Choroid plexus epithelial cell (primary cell): ENCODE measurements around the gene PIP.
"Not testable (repeated sequence)": the region's sequence is repeated elsewhere in the genome, so short reads cannot be mapped to it uniquely, and the experiment has no call there.

Experiments used
- DNase-seq: peaks from one replicate; pipeline ENCODE4 v3.0.0-alpha.2; 2010; ENCODE audit warnings: low read depth
- H3K4me3 ChIP-seq: 2 replicates; pipeline ENCODE4 v1.5.1; 2011; ENCODE audit warnings: low read depth, mild to moderate bottlenecking, control low read depth, low read length, moderate library complexity
- TF ChIP-seq, protein P1 (sequence below): conservative IDR thresholded peaks from 2 replicates; pipeline ENCODE4 v1.5.1; 2011; ENCODE audit warnings: low read depth, mild to moderate bottlenecking, control low read depth, inconsistent platforms, low read length, moderate library complexity

PIP gene

DNA sequence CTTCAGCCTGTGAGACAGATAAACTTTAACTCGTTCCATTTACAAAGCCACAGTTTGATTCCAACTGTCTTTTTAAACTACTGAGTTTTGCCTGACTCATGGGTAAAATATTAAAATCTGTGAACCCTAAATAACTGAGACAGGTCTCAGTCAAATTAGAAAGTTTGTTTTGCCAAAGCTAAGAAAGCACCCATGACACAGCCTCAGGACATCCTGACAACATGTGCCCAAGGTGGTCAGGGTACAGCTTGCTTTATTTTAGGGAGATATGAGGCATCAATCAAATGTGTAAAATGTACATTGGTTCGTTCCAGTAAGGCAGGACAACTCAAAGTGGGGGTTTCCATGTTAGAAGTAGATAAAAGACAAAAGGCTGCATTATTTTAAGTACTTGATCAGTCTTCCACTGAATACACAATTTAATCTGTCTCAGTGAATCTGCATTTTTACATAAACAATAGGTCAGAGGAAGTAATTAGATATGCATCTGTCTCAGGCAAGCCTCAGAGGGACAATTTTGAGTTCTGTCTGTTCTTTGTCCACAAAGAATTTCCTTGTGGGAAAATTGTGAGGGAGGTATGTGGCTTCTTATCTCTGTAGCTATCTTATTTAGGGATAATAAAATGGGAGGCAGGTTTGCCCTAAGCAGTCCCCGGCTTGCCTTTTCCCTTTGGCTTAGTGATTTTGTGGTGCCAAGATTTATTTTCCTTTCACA, 11.0 kb upstream of the PIP start:
- H3K4me3 ChIP-seq: no peak overlapping the region
- TF ChIP-seq, protein P1, sequence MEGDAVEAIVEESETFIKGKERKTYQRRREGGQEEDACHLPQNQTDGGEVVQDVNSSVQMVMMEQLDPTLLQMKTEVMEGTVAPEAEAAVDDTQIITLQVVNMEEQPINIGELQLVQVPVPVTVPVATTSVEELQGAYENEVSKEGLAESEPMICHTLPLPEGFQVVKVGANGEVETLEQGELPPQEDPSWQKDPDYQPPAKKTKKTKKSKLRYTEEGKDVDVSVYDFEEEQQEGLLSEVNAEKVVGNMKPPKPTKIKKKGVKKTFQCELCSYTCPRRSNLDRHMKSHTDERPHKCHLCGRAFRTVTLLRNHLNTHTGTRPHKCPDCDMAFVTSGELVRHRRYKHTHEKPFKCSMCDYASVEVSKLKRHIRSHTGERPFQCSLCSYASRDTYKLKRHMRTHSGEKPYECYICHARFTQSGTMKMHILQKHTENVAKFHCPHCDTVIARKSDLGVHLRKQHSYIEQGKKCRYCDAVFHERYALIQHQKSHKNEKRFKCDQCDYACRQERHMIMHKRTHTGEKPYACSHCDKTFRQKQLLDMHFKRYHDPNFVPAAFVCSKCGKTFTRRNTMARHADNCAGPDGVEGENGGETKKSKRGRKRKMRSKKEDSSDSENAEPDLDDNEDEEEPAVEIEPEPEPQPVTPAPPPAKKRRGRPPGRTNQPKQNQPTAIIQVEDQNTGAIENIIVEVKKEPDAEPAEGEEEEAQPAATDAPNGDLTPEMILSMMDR: no peak
- peak; percentile 16 for DNase-seq

DNA sequence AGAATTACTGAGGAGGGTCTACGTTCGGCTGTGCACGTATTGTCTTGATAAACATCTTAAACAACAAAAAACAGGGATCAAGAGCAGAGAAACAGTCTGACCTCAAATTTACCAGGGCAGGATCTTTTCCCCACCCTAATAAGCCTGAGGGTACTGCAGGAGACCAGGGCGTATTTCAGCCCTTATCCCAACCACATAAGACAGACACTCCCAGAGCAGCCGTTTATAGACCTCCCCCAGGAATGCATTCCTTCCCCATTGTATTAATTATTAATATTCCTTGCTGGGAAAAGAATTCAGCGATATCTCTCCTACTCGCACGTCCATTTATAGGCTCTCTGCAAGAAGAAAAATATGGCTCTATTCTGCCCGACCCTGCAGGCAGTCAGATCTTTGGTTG, 8.6 kb upstream of the PIP start:
- H3K4me3 ChIP-seq, DNase-seq: not testable (repeated sequence)

DNA sequence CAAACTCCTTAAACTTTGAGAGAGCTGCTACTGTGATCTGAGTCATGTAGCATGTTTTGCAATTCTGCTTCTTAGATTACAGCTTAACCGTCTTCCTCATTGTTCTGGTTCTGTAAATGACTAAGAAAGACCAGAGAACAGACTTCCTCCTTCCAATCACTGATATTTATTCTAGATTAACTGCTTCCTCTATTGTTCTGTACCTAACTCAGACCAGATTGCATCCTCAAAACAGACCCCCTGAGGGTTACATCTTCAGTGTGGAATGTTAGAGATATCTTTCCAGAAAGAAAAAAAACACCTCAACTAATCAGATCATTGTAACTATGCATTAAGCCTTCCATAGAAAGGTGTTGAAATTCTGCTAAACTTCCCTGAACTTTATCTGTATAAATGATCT, 5.7 kb upstream of the PIP start:
- TF ChIP-seq, protein P1: no peak
- DNase-seq: peak; percentile 80
- H3K4me3 ChIP-seq: no peak overlapping the region

GRCh38 chr7:143129051-143129450, 2.8 kb upstream of the PIP start:
- TF ChIP-seq, protein P1: no peak
- no peak for DNase-seq
- H3K4me3 ChIP-seq: no peak overlapping the region

GRCh38 chr7:143129477-143129876, 2.4 kb upstream of the PIP start:
- TF ChIP-seq, protein P1: no peak
- no peak overlapping the region for H3K4me3 ChIP-seq
- DNase-seq: no peak

DNA sequence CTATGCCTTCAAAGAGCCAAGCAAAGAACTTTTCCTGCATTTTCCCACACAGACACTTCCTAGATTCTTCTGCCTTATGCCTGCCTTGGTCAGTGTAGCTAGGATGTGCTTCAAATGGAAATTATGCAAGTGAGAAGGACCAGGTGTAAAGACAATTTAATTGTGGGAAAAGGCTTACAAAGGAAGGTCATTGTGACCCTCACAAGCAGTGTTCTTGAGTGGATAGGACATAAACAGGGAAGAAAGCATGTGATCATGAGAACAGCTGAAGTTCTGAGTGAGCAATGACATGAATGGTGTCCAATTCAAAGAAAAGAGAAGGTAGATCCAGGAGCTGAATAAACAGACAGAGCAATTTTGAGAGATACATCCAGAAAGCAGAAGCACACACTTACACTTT, 1.3 kb upstream of the PIP start:
- TF ChIP-seq, protein P1: no peak
- DNase-seq: no peak
- no peak overlapping the region for H3K4me3 ChIP-seq

- no peak for DNase-seq
- TF ChIP-seq, protein P1: no peak
- H3K4me3 ChIP-seq: no peak overlapping the region
Measured at GRCh38 chr7:143147070-143147469, 15.2 kb downstream of the PIP start.
